NB4 (cell line): ENCODE results near the gene TFDP3.
A peak's percentile ranks its signal among the peaks of the same experiment; 100 is the strongest.

Experiments used
- DNase-seq: peaks from one replicate; pipeline ENCODE4 v3.0.0; 2010; ENCODE audit warnings: low read depth
- H3K4me3 ChIP-seq: one replicate; pipeline ENCODE4 v1.5.1; 2011; ENCODE audit warnings: mild to moderate bottlenecking, low read depth, low read length, moderate library complexity
- CTCF ChIP-seq: IDR thresholded peaks from one replicate; pipeline ENCODE4 v1.5.1; 2012; ENCODE audit warnings: low read depth, low read length
- MAX ChIP-seq: IDR thresholded peaks from 2 replicates; pipeline ENCODE4 v1.6.1; 2011; ENCODE audit warnings: low read depth, low read length
- MYC ChIP-seq: IDR thresholded peaks from 2 replicates; pipeline ENCODE4 v1.6.1; 2011; ENCODE audit warnings: low read depth, low read length
- POLR2A ChIP-seq: IDR thresholded peaks from 2 replicates; pipeline ENCODE4 v1.6.1; 2011; ENCODE audit warnings: mild to moderate bottlenecking; ENCODE audit not compliant: insufficient read length; ENCODE audit errors: extremely low read depth

Gene TFDP3

GRCh38 chrX:133175162-133175561, 43.0 kb downstream of the TFDP3 start:
- no peak overlapping the region for H3K4me3 ChIP-seq
- no peak for DNase-seq
- TF ChIP-seq MAX = no peak
- no peak for TF ChIP-seq MYC
- no peak for TF ChIP-seq CTCF
- no peak for TF ChIP-seq POLR2A

GRCh38 chrX:133171962-133172708, 46.0 kb downstream of the TFDP3 start:
- TF ChIP-seq MYC (no peak), CTCF (peak; percentile 28)
- DNase-seq = peak; percentile 35
- H3K4me3 ChIP-seq = no peak overlapping the region
